PC-9 (cell line): ENCODE results near the gene CBFA2T3. TPM values are rescaled to one million over a fixed set of nuclear protein-coding genes. Genes with fewer than 3 reads are reported as not detected.

Experiments used
- BruUV-seq: library from RNA; stranded (reverse); fragments of 400-500 nt; replicated peaks from 2 replicates; lab custom pipeline; 2021; lab: Mats Ljungman, UMichigan
- CTCF ChIA-PET: fragments of 300-600 bp; sonication (Branson Sonifier 250); formaldehyde crosslinking; loops from one replicate; lab custom pipeline; 2022; ENCODE audit warnings: antibody characterized with exemption; lab: Charles Lee
- POLR2A ChIA-PET: fragments of 300-600 bp; sonication (Branson Sonifier 250); formaldehyde crosslinking; loops from one replicate; lab custom pipeline; 2022; ENCODE audit warnings: antibody characterized with exemption; ENCODE audit not compliant: unreplicated experiment; lab: Charles Lee
- DNase-seq, 2 experiments: peaks; one replicate each; pipeline versions ENCODE4 v3.0.0 to v3.0.0-alpha.2; 2015 to 2022; ENCODE audit warnings: mixed read lengths in 1 of 2
- H2AFZ ChIP-seq: fragments of 200-600 bp; sonication (generic); 2 replicates; pipeline ENCODE4 v1.8.1; 2017; ENCODE audit warnings: antibody characterized with exemption
- H3F3A ChIP-seq: fragments of 200-600 bp; sonication (generic); 2 replicates; pipeline ENCODE4 v1.8.1; 2017; ENCODE audit warnings: antibody characterized with exemption, mild to moderate bottlenecking, low read depth; ENCODE audit not compliant: insufficient read depth
- H3K27ac ChIP-seq: fragments of 200-600 bp; sonication (generic); 2 replicates; pipeline ENCODE4 v1.6.1; 2016; ENCODE audit warnings: mixed run types
- H3K27me3 ChIP-seq: fragments of 200-600 bp; sonication (generic); 2 replicates; pipeline ENCODE4 v1.6.1; 2016; ENCODE audit warnings: low read depth, mixed run types; ENCODE audit not compliant: insufficient read depth
- H3K36me3 ChIP-seq: fragments of 200-600 bp; sonication (generic); 2 replicates; pipeline ENCODE4 v1.6.1; 2016; ENCODE audit warnings: low read depth, mixed run types
- H3K4me1 ChIP-seq: fragments of 200-600 bp; sonication (generic); replicated peaks from 2 replicates; pipeline ENCODE4 v1.6.1; 2016; ENCODE audit warnings: mixed run types; ENCODE audit not compliant: insufficient read depth
- H3K4me2 ChIP-seq: fragments of 200-600 bp; sonication (generic); 2 replicates; pipeline ENCODE4 v1.6.1; 2017; ENCODE audit warnings: mixed run types
- H3K4me3 ChIP-seq: fragments of 200-600 bp; sonication (generic); 2 replicates; pipeline ENCODE4 v1.6.1; 2016; ENCODE audit warnings: mixed run types
- H3K79me2 ChIP-seq: fragments of 200-600 bp; sonication (generic); 2 replicates; pipeline ENCODE4 v1.6.1; 2017; ENCODE audit warnings: low read depth, mixed run types
- H3K9me2 ChIP-seq: fragments of 200-600 bp; sonication (generic); 2 replicates; pipeline ENCODE4 v1.8.1; 2017; ENCODE audit warnings: mild to moderate bottlenecking; ENCODE audit not compliant: insufficient read depth
- H3K9me3 ChIP-seq: fragments of 200-600 bp; sonication (generic); 2 replicates; pipeline ENCODE4 v1.8.1; 2016; ENCODE audit warnings: low read depth; ENCODE audit not compliant: insufficient read depth
- H4K20me1 ChIP-seq: fragments of 200-600 bp; sonication (generic); 2 replicates; pipeline ENCODE4 v1.8.1; 2017; ENCODE audit not compliant: insufficient read depth
- CTCF ChIP-seq: fragments of 200-600 bp; sonication (generic); conservative IDR thresholded peaks from 2 replicates; pipeline ENCODE4 v1.6.1; 2017; ENCODE audit warnings: mixed run types, antibody characterized with exemption, mild to moderate bottlenecking, moderate library complexity
- EZH2 ChIP-seq: fragments of 200-600 bp; sonication (generic); IDR thresholded peaks from 2 replicates; pipeline ENCODE4 v1.8.0; 2017; ENCODE audit warnings: antibody characterized with exemption, low read depth
- intact Hi-C: fragments of 100-400 bp; cut with micrococcal nuclease; formaldehyde crosslinking; loops from one replicate; pipeline ENCODE4 v1.10.0; 2022; ENCODE audit not compliant: unreplicated experiment
- total RNA-seq: library from RNA; stranded (reverse); gene quantifications from 2 replicates; pipeline ENCODE4 v1.2.3, GENCODE V29; 2021

Gene CBFA2T3
- total RNA-seq, 1 experiment from 2014 or later, result 1.0 TPM

DNA sequence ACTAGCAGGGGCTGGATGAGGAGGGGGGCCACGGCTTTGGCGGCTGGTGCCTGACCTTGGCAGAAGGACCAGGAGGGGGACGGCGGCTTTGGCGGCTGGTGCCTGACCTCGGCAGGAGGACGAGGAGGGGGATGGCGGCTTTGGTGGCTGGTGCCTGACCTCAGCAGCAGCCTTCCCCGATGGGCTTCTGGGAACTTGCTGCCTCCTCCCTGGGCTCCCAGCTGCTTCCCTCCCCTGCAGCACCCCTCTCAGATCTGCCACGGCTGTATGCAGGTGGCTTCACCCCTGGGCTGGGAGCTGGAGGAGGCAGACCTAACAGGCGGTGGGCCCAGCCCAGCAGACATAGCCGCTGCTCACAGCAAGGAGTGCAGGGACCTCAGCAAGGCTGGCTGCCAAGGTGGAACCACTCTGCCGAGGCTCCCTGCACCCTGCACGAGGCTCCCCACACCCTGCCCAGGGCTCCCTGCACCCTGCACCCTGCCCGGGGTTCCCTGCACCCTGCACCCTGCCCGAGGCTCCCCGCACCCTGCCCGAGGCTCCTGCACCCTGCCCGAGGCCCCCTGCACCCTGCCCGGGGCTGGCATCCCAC lies 38.4 kb upstream of the CBFA2T3 start:
- ChIA-PET CTCF (no interaction called here), POLR2A (no interaction called here)
- Histone ChIP-seq H4K20me1 (no peaks in the 10 kb centered on the region), H3K9me2 (no peaks in the 10 kb centered on the region), H3K27me3 (peaks cover 71% of the 10 kb centered on the region), H3K27ac (no peak overlapping the region), H3K4me2 (no peak overlapping the region), H2AFZ (no peak overlapping the region), H3K36me3 (no peaks in the 10 kb centered on the region), H3F3A (no peaks in the 10 kb centered on the region), H3K4me3 (no peak overlapping the region), H3K9me3 (no peaks in the 10 kb centered on the region), H3K79me2 (no peaks in the 10 kb centered on the region), H3K4me1 (no peaks in the 10 kb centered on the region)
- TF ChIP-seq CTCF, result no peak
- no peak for TF ChIP-seq EZH2
- intact Hi-C loops, result no loop called here
- BruUV-seq, result no TSS peak
- no peak for DNase-seq

DNA sequence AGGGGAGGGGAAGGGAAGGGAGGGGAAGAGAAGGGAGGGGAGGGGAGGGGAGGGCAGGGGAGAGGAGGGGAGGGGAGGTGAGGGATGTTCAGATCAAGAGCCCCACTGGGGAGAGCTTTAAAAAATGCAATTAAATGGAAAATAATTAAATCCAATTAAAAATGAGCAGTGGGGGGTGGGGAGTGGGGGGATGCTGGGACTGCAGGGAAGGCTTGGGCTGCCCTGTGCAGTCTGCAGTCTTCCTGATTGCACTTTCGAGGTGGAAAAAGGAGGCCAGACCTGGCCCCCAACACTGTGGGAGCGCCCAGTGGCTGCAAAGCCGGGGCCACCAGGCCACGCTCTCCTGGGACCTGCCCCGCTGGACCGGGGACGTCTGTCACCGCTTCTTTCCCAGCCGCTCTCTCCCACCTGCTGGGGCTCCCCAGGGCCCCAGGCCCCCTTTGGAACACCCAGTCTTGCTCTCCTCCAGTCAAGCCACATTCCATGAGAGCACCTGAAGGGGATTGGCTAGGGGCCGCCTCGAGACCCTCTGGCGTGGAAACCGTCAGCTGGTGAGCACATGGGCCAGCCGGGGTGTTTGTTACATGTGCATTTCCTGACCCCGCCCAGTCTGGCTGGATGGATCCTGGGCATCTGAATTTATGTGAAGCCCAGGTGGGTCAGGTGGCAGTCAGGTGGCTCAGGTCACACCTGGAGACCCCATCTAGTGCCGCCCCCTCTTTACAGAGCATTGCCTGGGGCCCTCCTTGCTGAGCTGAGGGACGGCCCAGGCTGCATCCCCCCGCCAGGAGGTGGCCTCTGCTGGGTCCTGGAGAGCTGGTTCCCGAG lies 37.6 kb upstream of the CBFA2T3 start:
- no peaks in the 10 kb centered on the region for H3K79me2 ChIP-seq
- no peaks in the 10 kb centered on the region for H3K36me3 ChIP-seq
- no peaks in the 10 kb centered on the region for H3K9me3 ChIP-seq
- no peak overlapping the region for H3K4me2 ChIP-seq
- H3K4me3 ChIP-seq, result no peak overlapping the region
- intact Hi-C loops, result no loop called here
- no peaks in the 10 kb centered on the region for H3F3A ChIP-seq
- H3K27me3 ChIP-seq, result peaks cover 64% of the 10 kb centered on the region
- H3K4me1 ChIP-seq, result no peaks in the 10 kb centered on the region
- H2AFZ ChIP-seq, result no peak overlapping the region
- ChIA-PET POLR2A (no interaction called here), CTCF (interaction anchor here (0.7 kb wide), 1 partner anchor 607 kb away, joined by 13 read pairs; no protein-coding TSS in a partner anchor)
- BruUV-seq, result no TSS peak
- DNase-seq, result no peak
- TF ChIP-seq EZH2 (no peak), CTCF (no peak)
- no peak overlapping the region for H3K27ac ChIP-seq
- no peaks in the 10 kb centered on the region for H3K9me2 ChIP-seq
- no peaks in the 10 kb centered on the region for H4K20me1 ChIP-seq

GRCh38 chr16:89013692-89014402 lies 36.8 kb upstream of the CBFA2T3 start:
- TF ChIP-seq EZH2, result no peak
- TF ChIP-seq CTCF, result no peak
- Histone ChIP-seq H3K79me2 (no peaks in the 10 kb centered on the region), H3K27ac (no peak overlapping the region), H3K4me1 (no peaks in the 10 kb centered on the region), H3K9me2 (no peaks in the 10 kb centered on the region), H4K20me1 (no peaks in the 10 kb centered on the region), H3F3A (no peaks in the 10 kb centered on the region), H3K4me2 (no peak overlapping the region), H3K36me3 (no peaks in the 10 kb centered on the region), H2AFZ (no peak overlapping the region), H3K27me3 (peaks cover 56% of the 10 kb centered on the region), H3K4me3 (no peak overlapping the region), H3K9me3 (no peaks in the 10 kb centered on the region)
- no peak for DNase-seq
- ChIA-PET POLR2A (no interaction called here), CTCF (interaction anchor here (0.7 kb wide), 1 partner anchor 606 kb away, joined by 13 read pairs; no protein-coding TSS in a partner anchor)
- BruUV-seq, result no TSS peak
- intact Hi-C loops, result no loop called here
